ENCODE data around the gene SIX1.

The SIX1 gene

GRCh38 chr14:60622917-60623257, 26.4 kb downstream of the SIX1 start:
- TF ChIP-seq CTCF (IDR thresholded peaks at IDR 0.05; ENCODE audit: poor library complexity, severe bottlenecking): no peak
- Histone ChIP-seq H3K27me3 (ENCODE audit: insufficient read depth, poor library complexity, severe bottlenecking) (no peaks in the 10 kb centered on the region), H3K9me3 (ENCODE audit: severe bottlenecking) (no peaks in the 10 kb centered on the region), H3K27ac (ENCODE audit: poor library complexity, severe bottlenecking) (no peak overlapping the region), H3K36me3 (ENCODE audit: low read depth) (no peaks in the 10 kb centered on the region), H3K4me1 (ENCODE audit: insufficient read depth, poor library complexity, severe bottlenecking) (no peaks in the 10 kb centered on the region), H3K4me3 (ENCODE audit: severe bottlenecking) (no peak overlapping the region)
- no peak for ATAC-seq (ENCODE audit: low read depth)
- DNase-seq (ENCODE audit: low spot score): no peak

GRCh38 chr14:60622210-60622916, 26.9 kb downstream of the SIX1 start:
- no peak overlapping the region for H3K27ac ChIP-seq (ENCODE audit: poor library complexity, severe bottlenecking)
- H3K9me3 ChIP-seq (ENCODE audit: severe bottlenecking): no peaks in the 10 kb centered on the region
- H3K4me3 ChIP-seq (ENCODE audit: severe bottlenecking): no peak overlapping the region

GRCh38 chr14:60621386-60621785, 27.9 kb downstream of the SIX1 start:
- Histone ChIP-seq H3K27me3 (ENCODE audit: insufficient read depth, poor library complexity, severe bottlenecking) (no peaks in the 10 kb centered on the region), H3K9me3 (ENCODE audit: severe bottlenecking) (no peaks in the 10 kb centered on the region), H3K4me3 (ENCODE audit: severe bottlenecking) (no peak overlapping the region), H3K36me3 (ENCODE audit: low read depth) (no peaks in the 10 kb centered on the region), H3K27ac (ENCODE audit: poor library complexity, severe bottlenecking) (no peak overlapping the region), H3K4me1 (ENCODE audit: insufficient read depth, poor library complexity, severe bottlenecking) (no peaks in the 10 kb centered on the region)
- DNase-seq (ENCODE audit: low spot score) (no peak), ATAC-seq (ENCODE audit: low read depth) (no peak)
- TF ChIP-seq CTCF (IDR thresholded peaks at IDR 0.05; ENCODE audit: poor library complexity, severe bottlenecking): no peak

More at GRCh38 chr14:60622210-60622916, 26.9 kb downstream of the SIX1 start:
- Histone ChIP-seq H3K4me1 (ENCODE audit: insufficient read depth, poor library complexity, severe bottlenecking) (no peaks in the 10 kb centered on the region), H3K36me3 (ENCODE audit: low read depth) (no peaks in the 10 kb centered on the region), H3K27me3 (ENCODE audit: insufficient read depth, poor library complexity, severe bottlenecking) (no peaks in the 10 kb centered on the region)
- no peak for TF ChIP-seq CTCF (IDR thresholded peaks at IDR 0.05; ENCODE audit: poor library complexity, severe bottlenecking)
- DNase-seq (ENCODE audit: low spot score): no peak
- ATAC-seq (ENCODE audit: low read depth): no peak

- no peaks in the 10 kb centered on the region for H3K9me3 ChIP-seq (ENCODE audit: severe bottlenecking)
- no peak overlapping the region for H3K27ac ChIP-seq (ENCODE audit: poor library complexity, severe bottlenecking)
- no peaks in the 10 kb centered on the region for H3K4me1 ChIP-seq (ENCODE audit: insufficient read depth, poor library complexity, severe bottlenecking)
- ATAC-seq (ENCODE audit: low read depth) (no peak), DNase-seq (ENCODE audit: low spot score) (no peak)
- H3K4me3 ChIP-seq (ENCODE audit: severe bottlenecking): no peak overlapping the region
- no peak for TF ChIP-seq CTCF (IDR thresholded peaks at IDR 0.05; ENCODE audit: poor library complexity, severe bottlenecking)
- no peaks in the 10 kb centered on the region for H3K36me3 ChIP-seq (ENCODE audit: low read depth)
- H3K27me3 ChIP-seq (ENCODE audit: insufficient read depth, poor library complexity, severe bottlenecking): no peaks in the 10 kb centered on the region
Measured at GRCh38 chr14:60618241-60618640, 31.0 kb downstream of the SIX1 start.

GRCh38 chr14:60616461-60616959, 32.8 kb downstream of the SIX1 start:
- H3K36me3 ChIP-seq (ENCODE audit: low read depth): no peaks in the 10 kb centered on the region
- H3K4me3 ChIP-seq (ENCODE audit: severe bottlenecking): no peak overlapping the region
- H3K27me3 ChIP-seq (ENCODE audit: insufficient read depth, poor library complexity, severe bottlenecking): no peaks in the 10 kb centered on the region
- ATAC-seq (ENCODE audit: low read depth): no peak
- DNase-seq (ENCODE audit: low spot score): no peak
- no peaks in the 10 kb centered on the region for H3K9me3 ChIP-seq (ENCODE audit: severe bottlenecking)
- H3K4me1 ChIP-seq (ENCODE audit: insufficient read depth, poor library complexity, severe bottlenecking): no peaks in the 10 kb centered on the region
- H3K27ac ChIP-seq (ENCODE audit: poor library complexity, severe bottlenecking): no peak overlapping the region
- no peak for TF ChIP-seq CTCF (IDR thresholded peaks at IDR 0.05; ENCODE audit: poor library complexity, severe bottlenecking)
